Fibroblast of the aortic adventitia (primary cell): ENCODE results near the gene SORCS1. TPM values are rescaled to one million over a fixed set of nuclear protein-coding genes. Genes with fewer than 3 reads are reported as not detected.

Experiments
- DNase-seq: peaks from one replicate; pipeline ENCODE4 v3.0.0-alpha.2; 2010; ENCODE audit warnings: low read depth
- H3K4me3 ChIP-seq: 2 replicates; pipeline ENCODE4 v1.5.1; 2011; ENCODE audit warnings: low read depth, mild to moderate bottlenecking, control low read depth, low read length, moderate library complexity
- CTCF ChIP-seq: IDR thresholded peaks from 2 replicates; pipeline ENCODE4 v1.5.1; 2011; ENCODE audit warnings: mild to moderate bottlenecking, low read length, control low read depth, inconsistent platforms; ENCODE audit not compliant: insufficient read depth
- total RNA-seq: library from RNA; depleted of rRNA; stranded (reverse); fragments of >200 nt; gene quantifications from 2 replicates; pipeline ENCODE4 v1.2.3, GENCODE V29; 2012; ENCODE audit warnings: low replicate concordance

Gene SORCS1
- total RNA-seq, 1 donor, result not detected

GRCh38 chr10:107004362-107004761 lies 160.1 kb downstream of the SORCS1 start:
- no peak for DNase-seq

GRCh38 chr10:107002068-107002467 lies 162.4 kb downstream of the SORCS1 start:
- no peak for DNase-seq
- no peak overlapping the region for H3K4me3 ChIP-seq
- no peak for TF ChIP-seq CTCF

More at GRCh38 chr10:107004362-107004761, 160.1 kb downstream of the SORCS1 start:
- H3K4me3 ChIP-seq, result no peak overlapping the region
- TF ChIP-seq CTCF, result no peak

- no peak for DNase-seq
- no peak overlapping the region for H3K4me3 ChIP-seq
- TF ChIP-seq CTCF, result no peak
These were observed 165.3 kb downstream of the SORCS1 start for GRCh38 chr10:106999118-106999707.

GRCh38 chr10:106997721-106998120 lies 166.8 kb downstream of the SORCS1 start:
- TF ChIP-seq CTCF, result no peak
- no peak for DNase-seq
- H3K4me3 ChIP-seq, result no peak overlapping the region

GRCh38 chr10:106996510-106996909 lies 168.0 kb downstream of the SORCS1 start:
- DNase-seq, result no peak
- no peak for TF ChIP-seq CTCF
- no peak overlapping the region for H3K4me3 ChIP-seq

- H3K4me3 ChIP-seq, result no peak overlapping the region
- DNase-seq, result no peak
- no peak for TF ChIP-seq CTCF
These were observed 172.5 kb downstream of the SORCS1 start for GRCh38 chr10:106992055-106992454.

- TF ChIP-seq CTCF, result no peak
- DNase-seq, result no peak
These were observed 173.4 kb downstream of the SORCS1 start for GRCh38 chr10:106991091-106991490.

More at GRCh38 chr10:106991091-106991490, 173.4 kb downstream of the SORCS1 start:
- no peak overlapping the region for H3K4me3 ChIP-seq
